GM12878 (cell line): Measurements from ENCODE around the gene BICDL2.

Experiments used
- BACH1 ChIP-seq: fragments of 450-650 bp; IDR thresholded peaks from 2 replicates; pipeline ENCODE4 v1.6.1; 2017; ENCODE audit warnings: mild to moderate bottlenecking, borderline replicate concordance
- BRCA1 ChIP-seq: IDR thresholded peaks from 2 replicates; pipeline ENCODE4 v1.6.1; 2011; ENCODE audit warnings: low read depth, low read length, improper control_type of control experiment
- CEBPB ChIP-seq, 2 experiments: fragments of 150-350 bp in 1 of 2; IDR thresholded peaks; 2 replicates each; pipeline ENCODE4 v1.6.1; 2012 to 2014; ENCODE audit warnings: low read depth in 2 of 2, low read length in 2 of 2, borderline replicate concordance in 1 of 2, inconsistent platforms in 1 of 2
- CHD4 ChIP-seq: fragments of 200-600 bp; sonication (generic); IDR thresholded peaks from 2 replicates; pipeline ENCODE4 v1.6.1; 2016; ENCODE audit warnings: mild to moderate bottlenecking
- CTCF ChIP-seq, 3 experiments: IDR thresholded peaks in 2 of 3; conservative IDR thresholded peaks in 1 of 3; 2 replicates each; pipeline ENCODE4 v1.5.1; 2011; ENCODE audit warnings: low read depth in 3 of 3, low read length in 3 of 3, mild to moderate bottlenecking in 3 of 3, control low read depth in 2 of 3, moderate library complexity in 2 of 3, inconsistent platforms in 1 of 3, mixed read lengths in 1 of 3; ENCODE audit not compliant: control insufficient read depth in 2 of 3, insufficient read depth in 1 of 3; ENCODE audit errors: extremely low read depth in 1 of 3
- GABPA ChIP-seq: IDR thresholded peaks from 2 replicates; pipeline ENCODE4 v1.6.1; 2014; ENCODE audit warnings: antibody characterized with exemption, low read depth, mild to moderate bottlenecking, inconsistent platforms
- MAX ChIP-seq: IDR thresholded peaks from 2 replicates; pipeline ENCODE4 v1.6.1; 2012; ENCODE audit warnings: low read depth, low read length, improper control_type of control experiment
- MTA3 ChIP-seq: IDR thresholded peaks from 2 replicates; pipeline ENCODE4 v1.6.1; 2012; ENCODE audit warnings: low read length, inconsistent platforms, borderline replicate concordance
- NFXL1 ChIP-seq: fragments of 450-650 bp; IDR thresholded peaks from 2 replicates; pipeline ENCODE4 v1.6.1; 2017; ENCODE audit warnings: antibody characterized with exemption, mild to moderate bottlenecking, borderline replicate concordance
- NRF1 ChIP-seq: conservative IDR thresholded peaks from 2 replicates; pipeline ENCODE4 v1.6.1; 2011; ENCODE audit warnings: mild to moderate bottlenecking, low read depth, low read length, improper control_type of control experiment
- REST ChIP-seq: IDR thresholded peaks from 2 replicates; pipeline ENCODE4 v1.6.1; 2012; ENCODE audit warnings: mild to moderate bottlenecking, low read depth, low read length
- SRF ChIP-seq, 2 experiments: IDR thresholded peaks; 2 replicates each; pipeline ENCODE4 v1.6.1; 2011; ENCODE audit warnings: low read depth in 2 of 2, low read length in 2 of 2, mild to moderate bottlenecking in 1 of 2, moderate library complexity in 1 of 2
- YY1 ChIP-seq: IDR thresholded peaks from 2 replicates; pipeline ENCODE4 v1.6.1; 2011; ENCODE audit warnings: low read depth, mild to moderate bottlenecking, low read length

- TF ChIP-seq CTCF (IDR thresholded peaks at IDR 0.05 in 2 of 3, conservative IDR thresholded peaks at IDR 0.05 in 1 of 3; ENCODE audit: control insufficient read depth in 2 of 3, extremely low read depth in 1 of 3, insufficient read depth in 1 of 3, low read depth in 3 of 3, low read length in 3 of 3), result no peak
- TF ChIP-seq YY1, result no peak
- no peak for TF ChIP-seq CEBPB (IDR thresholded peaks at IDR 0.05; ENCODE audit: borderline replicate concordance in 1 of 2, low read depth in 2 of 2, low read length in 2 of 2)
- TF ChIP-seq BRCA1, result no peak
- TF ChIP-seq REST, result no peak
- no peak for TF ChIP-seq MTA3
- TF ChIP-seq NRF1, result no peak
- TF ChIP-seq GABPA, result no peak
- TF ChIP-seq MAX, result no peak
- TF ChIP-seq CHD4, result no peak
- no peak for TF ChIP-seq BACH1
- no peak for TF ChIP-seq SRF (IDR thresholded peaks at IDR 0.05; ENCODE audit: low read depth in 2 of 2, low read length in 2 of 2)
- TF ChIP-seq NFXL1, result no peak
Measured at GRCh38 chr16:2987286-2987685, 49.5 kb downstream of the BICDL2 start.
